ENCODE measurements around the gene FYN. TPM values are rescaled to one million over a fixed set of nuclear protein-coding genes. Genes with fewer than 3 reads are reported as not detected.
"Not testable (repeated sequence)": the region's sequence is repeated elsewhere in the genome, so short reads cannot be mapped to it uniquely, and the experiment has no call there.

FYN gene
- total RNA-seq, 1 experiment from 2014 or later = 37.8 TPM

GRCh38 chr6:111646034-111646433 is 227.2 kb downstream of the FYN start:
- CTCF ChIA-PET = interaction anchor here (0.6 to 1.0 kb wide), 5 partner anchors 30 to 283 kb away, joined by 3 to 5 read pairs (median 4); no protein-coding TSS in a partner anchor
- Mint-ChIP-seq H3K4me1 (ENCODE audit: insufficient read depth, unreplicated experiment) (peaks cover 4% of the 10 kb centered on the region), H3K9me3 (ENCODE audit: unreplicated experiment) (no peaks in the 10 kb centered on the region), H3K36me3 (ENCODE audit: insufficient read depth, unreplicated experiment) (no peaks in the 10 kb centered on the region), H3K27me3 (ENCODE audit: insufficient read depth, unreplicated experiment) (no peaks in the 10 kb centered on the region), H3K4me3 (ENCODE audit: unreplicated experiment) (no peak overlapping the region), H3K27ac (ENCODE audit: low read depth, unreplicated experiment) (no peak overlapping the region)
- POLR2A ChIA-PET = interaction anchor here (0.5 kb wide), 1 partner anchor 443 kb away, joined by 3 read pairs; no protein-coding TSS in a partner anchor
- no TSS peak for BruUV-seq (replicated peaks)
- DNase-seq (ENCODE audit: unreplicated experiment) = no peak
- intact Hi-C loops (cut with micrococcal nuclease) = no loop called here
- no peak for TF ChIP-seq CTCF (IDR thresholded peaks at IDR 0.05; ENCODE audit: unreplicated experiment)

- Mint-ChIP-seq H3K36me3 (ENCODE audit: insufficient read depth, unreplicated experiment) (no peaks in the 10 kb centered on the region), H3K9me3 (ENCODE audit: unreplicated experiment) (no peaks in the 10 kb centered on the region), H3K4me3 (ENCODE audit: unreplicated experiment) (no peak overlapping the region), H3K27ac (ENCODE audit: low read depth, unreplicated experiment) (no peak overlapping the region), H3K4me1 (ENCODE audit: insufficient read depth, unreplicated experiment) (peaks cover 4% of the 10 kb centered on the region), H3K27me3 (ENCODE audit: insufficient read depth, unreplicated experiment) (no peaks in the 10 kb centered on the region)
- DNase-seq (ENCODE audit: unreplicated experiment) = no peak
- ChIA-PET POLR2A (no interaction called here), CTCF (interaction anchor here (0.7 to 1.0 kb wide), 2 partner anchors 14 to 386 kb away, joined by 3 to 5 read pairs; no protein-coding TSS in a partner anchor)
- no peak for TF ChIP-seq CTCF (IDR thresholded peaks at IDR 0.05; ENCODE audit: unreplicated experiment)
- BruUV-seq (replicated peaks) = no TSS peak
- intact Hi-C loops (cut with micrococcal nuclease) = no loop called here
Measured at GRCh38 chr6:111644893-111645430, 228.3 kb downstream of the FYN start.

GRCh38 chr6:111642463-111643158 is 230.6 kb downstream of the FYN start:
- ChIA-PET POLR2A (interaction anchor here (0.6 to 1.7 kb wide), 3 partner anchors 25 to 164 kb away, joined by 3 to 6 read pairs (median 3); partner anchors contain the start of gene TRAF3IP2), CTCF (interaction anchor here (0.6 to 2.2 kb wide), 7 partner anchors 13 to 520 kb away, joined by 3 to 8 read pairs (median 4); partner anchors contain the start of gene TRAF3IP2)
- Mint-ChIP-seq H3K27me3 (ENCODE audit: insufficient read depth, unreplicated experiment) (no peaks in the 10 kb centered on the region), H3K4me3 (ENCODE audit: unreplicated experiment) (no peak overlapping the region), H3K36me3 (ENCODE audit: insufficient read depth, unreplicated experiment) (no peaks in the 10 kb centered on the region), H3K9me3 (ENCODE audit: unreplicated experiment) (no peaks in the 10 kb centered on the region), H3K27ac (ENCODE audit: low read depth, unreplicated experiment) (no peak overlapping the region), H3K4me1 (ENCODE audit: insufficient read depth, unreplicated experiment) (peaks cover 4% of the 10 kb centered on the region)
- peak; percentile 65 for TF ChIP-seq CTCF (IDR thresholded peaks at IDR 0.05; ENCODE audit: unreplicated experiment)
- DNase-seq (ENCODE audit: unreplicated experiment) = peak; percentile 80
- intact Hi-C loops (cut with micrococcal nuclease) = loop anchor here (1.0 kb wide), 5 partner anchors 37 to 383 kb away; partner anchors contain the start of gene TRAF3IP2
- no TSS peak for BruUV-seq (replicated peaks)

- BruUV-seq (replicated peaks) = no TSS peak
- H3K9me3 Mint-ChIP-seq (ENCODE audit: unreplicated experiment) = no peaks in the 10 kb centered on the region
- intact Hi-C loops (cut with micrococcal nuclease) = no loop called here
- H3K36me3 Mint-ChIP-seq (ENCODE audit: insufficient read depth, unreplicated experiment) = no peaks in the 10 kb centered on the region
- H3K27me3 Mint-ChIP-seq (ENCODE audit: insufficient read depth, unreplicated experiment) = no peaks in the 10 kb centered on the region
- no peak for DNase-seq (ENCODE audit: unreplicated experiment)
- TF ChIP-seq CTCF (IDR thresholded peaks at IDR 0.05; ENCODE audit: unreplicated experiment) = no peak
- POLR2A ChIA-PET = interaction anchor here (1.1 kb wide), 1 partner anchor 155 kb away, joined by 3 read pairs; no protein-coding TSS in a partner anchor
- CTCF ChIA-PET = no interaction called here
- H3K4me1 Mint-ChIP-seq (ENCODE audit: insufficient read depth, unreplicated experiment) = peaks cover 4% of the 10 kb centered on the region
- H3K4me3 Mint-ChIP-seq (ENCODE audit: unreplicated experiment) = no peak overlapping the region
- H3K27ac Mint-ChIP-seq (ENCODE audit: low read depth, unreplicated experiment) = no peak overlapping the region
Measured at GRCh38 chr6:111639266-111639665, 234.0 kb downstream of the FYN start.

GRCh38 chr6:111634981-111635380 is 238.3 kb downstream of the FYN start:
- CTCF ChIA-PET; H3K9me3 Mint-ChIP-seq (ENCODE audit: unreplicated experiment); intact Hi-C loops (cut with micrococcal nuclease): not testable (repeated sequence)

More at GRCh38 chr6:111634981-111635380, 238.3 kb downstream of the FYN start:
- H3K4me3 Mint-ChIP-seq (ENCODE audit: unreplicated experiment); H3K4me1 Mint-ChIP-seq (ENCODE audit: insufficient read depth, unreplicated experiment); POLR2A ChIA-PET; H3K27ac Mint-ChIP-seq (ENCODE audit: low read depth, unreplicated experiment); DNase-seq (ENCODE audit: unreplicated experiment); H3K27me3 Mint-ChIP-seq (ENCODE audit: insufficient read depth, unreplicated experiment); BruUV-seq (replicated peaks); H3K36me3 Mint-ChIP-seq (ENCODE audit: insufficient read depth, unreplicated experiment): not testable (repeated sequence)
